Measurements from ENCODE around the gene PCSK1N.
"Not testable (repeated sequence)": the region's sequence is repeated elsewhere in the genome, so short reads cannot be mapped to it uniquely, and the experiment has no call there.

Gene PCSK1N

DNA sequence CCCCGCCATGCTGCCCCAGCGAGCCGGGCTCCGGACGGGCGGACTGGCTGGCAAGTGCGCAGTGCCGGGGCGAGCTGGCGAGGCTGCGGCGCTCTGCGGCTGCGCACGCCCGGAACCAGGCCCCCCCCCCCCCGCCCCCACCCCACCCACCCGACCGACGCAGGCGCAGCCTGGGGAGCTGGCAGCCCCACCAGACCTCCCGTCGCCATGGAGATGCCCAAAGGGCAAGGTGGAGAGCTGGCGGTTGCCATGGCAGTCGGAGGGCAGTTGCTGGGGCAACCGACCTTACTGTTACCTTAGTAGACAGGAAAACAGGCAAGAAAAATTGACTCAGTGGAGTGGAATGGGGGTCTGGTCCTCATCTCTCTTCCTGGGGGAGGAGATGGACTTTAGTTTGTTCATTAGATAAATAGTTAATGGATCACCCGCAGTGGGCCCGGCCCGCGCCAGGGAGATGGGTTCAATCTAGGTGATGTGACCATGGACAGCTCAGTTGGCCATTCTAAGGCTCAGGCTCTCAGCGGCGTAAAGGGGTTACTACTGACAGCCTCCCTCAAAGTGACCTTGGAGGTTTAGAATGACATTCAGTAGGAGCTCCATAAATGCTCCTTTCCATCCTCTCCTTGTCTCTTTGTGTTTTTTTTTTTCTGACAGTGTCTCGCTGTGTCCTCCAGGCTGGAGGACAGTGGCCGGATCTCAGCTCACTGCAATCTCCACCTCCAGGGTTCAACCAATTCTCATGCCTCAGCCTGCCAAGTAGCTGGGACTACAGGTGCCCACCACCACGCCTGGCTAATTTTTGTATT lies at the start of gene PCSK1N:
TSS of gene PCSK1N (minus strand) at position 87 of the 806 bp plus-strand sequence. CDS start at position 9, 78 bp downstream.
- no peak for DNase-seq (ENCODE audit: low spot score)

- no peak for DNase-seq (ENCODE audit: low spot score)
Measured at GRCh38 chrX:48883729-48884128, 48.3 kb upstream of the PCSK1N start.

GRCh38 chrX:48876944-48877343 lies 41.5 kb upstream of the PCSK1N start:
- DNase-seq (ENCODE audit: low spot score) = not testable (repeated sequence)

- DNase-seq (ENCODE audit: low spot score) = not testable (repeated sequence)
Measured at GRCh38 chrX:48872017-48872416, 36.6 kb upstream of the PCSK1N start.

DNA sequence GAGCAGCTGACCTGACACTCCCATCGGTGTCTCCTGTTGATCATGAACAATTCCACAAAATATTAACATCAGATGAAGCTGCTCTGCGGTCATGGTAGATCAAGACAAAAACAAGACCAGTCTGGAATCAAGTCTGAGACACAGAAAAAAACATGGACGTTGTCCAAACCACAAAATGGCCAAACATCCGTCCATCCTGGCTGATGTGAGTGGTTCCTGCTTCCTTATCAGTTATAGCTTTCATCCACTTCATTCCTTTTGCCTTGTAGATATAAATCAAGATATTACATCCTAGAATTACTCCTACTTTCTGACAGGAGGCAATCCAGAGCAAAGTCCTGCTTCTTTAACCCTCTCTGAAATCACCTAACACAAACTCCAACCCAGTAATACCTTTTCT lies 28.8 kb upstream of the PCSK1N start:
- no peak for DNase-seq (ENCODE audit: low spot score)

- no peak for DNase-seq (ENCODE audit: low spot score)
Measured at GRCh38 chrX:48854898-48855297, 19.5 kb upstream of the PCSK1N start.

GRCh38 chrX:48854121-48854804 lies 18.9 kb upstream of the PCSK1N start:
- DNase-seq (ENCODE audit: low spot score) = not testable (repeated sequence)

- DNase-seq (ENCODE audit: low spot score) = not testable (repeated sequence)
Measured at GRCh38 chrX:48853494-48853893, 18.1 kb upstream of the PCSK1N start.

DNA sequence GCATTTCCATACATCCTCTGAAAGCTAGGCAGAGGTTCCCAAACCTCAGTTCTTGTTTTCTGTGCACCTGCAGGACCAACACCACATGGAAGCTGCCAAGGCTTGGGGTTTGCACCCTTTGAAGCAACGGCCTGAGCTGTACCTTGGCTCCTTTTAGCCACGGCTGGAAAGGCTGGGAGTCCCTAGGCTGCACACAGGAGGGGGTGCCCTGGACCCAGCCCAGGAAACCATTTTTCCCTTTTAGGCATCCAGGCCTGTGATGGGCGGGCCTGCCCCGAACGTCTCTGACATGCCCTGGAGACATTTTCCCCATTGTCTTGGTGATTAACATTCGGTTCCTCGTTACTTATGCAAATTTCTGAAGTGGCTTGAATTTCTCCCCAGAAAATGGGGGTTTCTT lies 17.4 kb upstream of the PCSK1N start:
- no peak for DNase-seq (ENCODE audit: low spot score)

- no peak for DNase-seq (ENCODE audit: low spot score)
Measured at GRCh38 chrX:48848847-48849246, 13.4 kb upstream of the PCSK1N start.

DNA sequence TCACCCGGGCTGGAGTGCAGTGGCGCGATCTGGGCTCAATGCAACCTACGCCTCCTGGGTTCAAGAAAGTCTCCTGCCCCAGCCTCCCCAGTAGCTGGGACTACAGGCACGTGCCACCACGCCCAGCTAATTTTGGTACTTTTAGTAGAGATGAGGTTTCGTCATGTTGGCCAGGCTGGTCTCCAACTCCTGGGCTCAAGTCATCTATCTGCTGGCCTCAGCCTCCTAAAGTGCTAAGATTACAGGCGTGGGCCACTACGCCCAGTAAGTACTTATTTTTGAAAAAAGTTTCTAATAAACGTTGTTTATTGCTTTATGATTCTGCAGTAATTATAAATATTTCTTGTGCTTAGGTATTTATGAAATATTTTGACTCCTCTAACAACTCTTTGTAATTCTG lies 4.3 kb upstream of the PCSK1N start:
- no peak for DNase-seq (ENCODE audit: low spot score)

DNA sequence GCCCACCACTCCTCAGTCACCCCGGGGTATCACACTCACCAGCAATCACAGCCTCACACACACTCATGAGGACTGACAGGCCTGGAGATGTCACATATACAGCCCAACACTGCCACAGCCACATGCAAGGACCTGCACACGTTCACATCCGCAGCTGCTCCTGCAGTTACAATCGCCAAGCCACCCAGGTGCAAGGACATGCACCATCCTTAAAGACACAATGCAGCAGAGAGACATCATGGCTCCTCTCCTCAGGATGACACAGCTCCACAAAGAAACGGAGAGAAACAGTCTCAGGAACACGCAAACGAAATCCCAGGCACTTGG lies 1.1 kb downstream of the PCSK1N start:
- DNase-seq (ENCODE audit: low spot score) = no peak

GRCh38 chrX:48833542-48834138 lies 1.8 kb downstream of the PCSK1N start:
- DNase-seq (ENCODE audit: low spot score) = peak; percentile 70

GRCh38 chrX:48831909-48832291 lies 3.5 kb downstream of the PCSK1N start:
- DNase-seq (ENCODE audit: low spot score) = no peak

- DNase-seq (ENCODE audit: low spot score) = no peak
Measured at GRCh38 chrX:48831136-48831908, 4.1 kb downstream of the PCSK1N start.

DNA sequence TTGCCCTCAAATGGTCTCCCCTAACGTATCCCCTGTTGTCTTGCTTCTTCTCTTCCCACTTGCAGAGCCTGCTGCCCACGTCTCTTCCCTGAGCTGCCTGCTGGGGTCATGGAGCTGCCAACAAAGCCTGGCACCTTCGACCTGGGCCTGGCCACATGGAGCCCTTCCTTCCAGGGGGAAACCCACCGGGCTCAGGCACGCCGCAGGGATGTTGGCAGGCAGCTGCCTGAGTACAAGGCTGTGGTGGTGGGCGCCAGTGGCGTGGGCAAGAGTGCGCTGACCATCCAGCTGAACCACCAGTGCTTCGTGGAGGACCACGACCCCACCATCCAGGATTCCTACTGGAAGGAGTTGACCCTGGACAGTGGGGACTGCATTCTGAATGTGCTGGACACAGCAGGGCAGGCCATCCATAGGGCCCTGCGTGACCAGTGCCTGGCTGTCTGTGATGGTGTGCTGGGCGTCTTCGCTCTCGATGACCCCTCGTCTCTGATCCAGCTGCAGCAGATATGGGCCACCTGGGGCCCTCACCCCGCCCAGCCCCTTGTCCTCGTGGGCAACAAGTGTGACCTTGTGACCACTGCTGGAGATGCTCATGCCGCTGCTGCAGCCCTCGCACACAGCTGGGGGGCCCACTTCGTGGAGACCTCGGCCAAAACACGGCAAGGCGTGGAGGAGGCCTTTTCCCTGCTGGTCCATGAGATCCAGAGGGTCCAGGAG lies 6.2 kb downstream of the PCSK1N start:
- no peak for DNase-seq (ENCODE audit: low spot score)

GRCh38 chrX:48827654-48827968 lies 7.8 kb downstream of the PCSK1N start:
- DNase-seq (ENCODE audit: low spot score) = no peak

- DNase-seq (ENCODE audit: low spot score) = no peak
Measured at GRCh38 chrX:48826876-48827653, 8.3 kb downstream of the PCSK1N start.

- no peak for DNase-seq (ENCODE audit: low spot score)
Measured at GRCh38 chrX:48826135-48826875, 9.1 kb downstream of the PCSK1N start, which contains the start of gene ERAS. TSS of gene ERAS (plus strand) at chrX:48826513. CDS start at chrX:48829124, 2,611 bp downstream.

- DNase-seq (ENCODE audit: low spot score) = no peak
Measured at GRCh38 chrX:48824066-48824465, 11.3 kb downstream of the PCSK1N start.
